Stomach (tissue), 4 donors: ENCODE results near the gene FBXW7.

Experiments used
- EP300 ChIP-seq: sonication (generic); formaldehyde crosslinking; IDR thresholded peaks from one replicate; pipeline ENCODE4 v1.6.1; 2017; ENCODE audit warnings: antibody characterized with exemption
- POLR2A ChIP-seq, 4 donors: fragments of 450-650 bp; IDR thresholded peaks; one replicate each; pipeline ENCODE4 v1.6.1; 2016; ENCODE audit warnings: antibody characterized with exemption in 4 of 4, control low read depth in 2 of 4, mild to moderate bottlenecking in 1 of 4, moderate library complexity in 1 of 4
- POLR2AphosphoS5 ChIP-seq, 3 donors: sonication (generic); formaldehyde crosslinking; IDR thresholded peaks; one replicate each; pipeline ENCODE4 v1.6.1; 2016; ENCODE audit warnings: antibody characterized with exemption in 3 of 3
- TF ChIP-seq, protein P1 (sequence below), 7 experiments: fragments of 450-650 bp in 4 of 7; fragments of 200-600 bp in 3 of 7; sonication (generic) in 3 of 7; IDR thresholded peaks; one replicate each; pipeline ENCODE4 v1.5.1; 2016 to 2019; ENCODE audit warnings: antibody characterized with exemption in 7 of 7, control low read depth in 2 of 7, mild to moderate bottlenecking in 1 of 7

DNA sequence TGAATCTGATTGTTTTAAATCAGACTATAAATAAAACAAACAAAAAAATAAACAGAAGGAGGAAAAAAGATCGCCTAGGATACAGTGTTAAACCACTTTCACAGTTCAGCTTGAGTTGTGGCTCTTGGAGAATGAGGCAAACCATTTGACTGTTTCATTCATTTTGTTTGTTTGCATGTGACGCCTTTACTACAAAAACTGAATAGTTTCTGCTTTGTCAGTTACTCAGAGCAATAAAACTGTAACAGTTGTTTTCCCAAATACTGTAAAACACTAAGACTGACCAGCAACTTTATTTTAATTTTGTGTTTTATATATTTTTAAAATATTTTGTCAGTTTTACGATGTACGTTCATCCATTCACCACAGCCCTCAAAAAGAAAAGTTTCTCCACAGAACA lies 214.5 kb downstream of the FBXW7 start:
- TF ChIP-seq, protein P1, sequence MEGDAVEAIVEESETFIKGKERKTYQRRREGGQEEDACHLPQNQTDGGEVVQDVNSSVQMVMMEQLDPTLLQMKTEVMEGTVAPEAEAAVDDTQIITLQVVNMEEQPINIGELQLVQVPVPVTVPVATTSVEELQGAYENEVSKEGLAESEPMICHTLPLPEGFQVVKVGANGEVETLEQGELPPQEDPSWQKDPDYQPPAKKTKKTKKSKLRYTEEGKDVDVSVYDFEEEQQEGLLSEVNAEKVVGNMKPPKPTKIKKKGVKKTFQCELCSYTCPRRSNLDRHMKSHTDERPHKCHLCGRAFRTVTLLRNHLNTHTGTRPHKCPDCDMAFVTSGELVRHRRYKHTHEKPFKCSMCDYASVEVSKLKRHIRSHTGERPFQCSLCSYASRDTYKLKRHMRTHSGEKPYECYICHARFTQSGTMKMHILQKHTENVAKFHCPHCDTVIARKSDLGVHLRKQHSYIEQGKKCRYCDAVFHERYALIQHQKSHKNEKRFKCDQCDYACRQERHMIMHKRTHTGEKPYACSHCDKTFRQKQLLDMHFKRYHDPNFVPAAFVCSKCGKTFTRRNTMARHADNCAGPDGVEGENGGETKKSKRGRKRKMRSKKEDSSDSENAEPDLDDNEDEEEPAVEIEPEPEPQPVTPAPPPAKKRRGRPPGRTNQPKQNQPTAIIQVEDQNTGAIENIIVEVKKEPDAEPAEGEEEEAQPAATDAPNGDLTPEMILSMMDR (IDR thresholded peaks at IDR 0.05), result no peak
- TF ChIP-seq POLR2A (IDR thresholded peaks at IDR 0.05) (no peak), POLR2AphosphoS5 (IDR thresholded peaks at IDR 0.05) (no peak), EP300 (no peak)
